SK-N-SH (cell line): ENCODE measurements around the gene IRX2. TPM values are rescaled to one million over a fixed set of nuclear protein-coding genes. Genes with fewer than 3 reads are reported as not detected.

Source experiments
- CTCF ChIA-PET: fragments of 300-600, 350-600 bp; formaldehyde crosslinking; extraction: SDS; loops from one replicate; lab custom pipeline; 2021; lab: Yijun Ruan, JAX
- POLR2A ChIA-PET: fragments of 350-600 bp; sonication (Branson Sonifier 250); formaldehyde crosslinking; extraction: SDS; loops from one replicate; lab custom pipeline; 2020; ENCODE audit warnings: antibody characterized with exemption, inconsistent platforms; lab: Yijun Ruan, JAX
- DNase-seq: peaks from one replicate; pipeline ENCODE4 v3.0.0; 2012
- H2AFZ ChIP-seq: fragments of 200-600 bp; sonication (generic); 2 replicates; pipeline ENCODE4 v1.8.1; 2016; ENCODE audit warnings: antibody characterized with exemption, mild to moderate bottlenecking, low read depth
- H3F3A ChIP-seq: fragments of 200-600 bp; sonication (generic); replicated peaks from 2 replicates; pipeline ENCODE3; 2016; ENCODE audit warnings: antibody characterized with exemption, mild to moderate bottlenecking; ENCODE audit not compliant: insufficient read depth
- H3K27ac ChIP-seq, 2 experiments: fragments of 200-500 bp in 1 of 2; fragments of 200-600 bp in 1 of 2; sonication (Bioruptor generic) in 1 of 2; sonication (generic), shearing (Covaris generic) in 1 of 2; 2 replicates each; pipeline versions ENCODE4 v1.5.1 to v1.6.1; 2014 to 2016; ENCODE audit warnings: low read depth in 2 of 2, inconsistent platforms in 1 of 2, low read length in 1 of 2, mild to moderate bottlenecking in 1 of 2, mixed read lengths in 1 of 2
- H3K27me3 ChIP-seq: fragments of 200-600 bp; sonication (generic), shearing (Covaris generic); 2 replicates; pipeline ENCODE4 v1.6.1; 2016; ENCODE audit warnings: mixed run types; ENCODE audit not compliant: insufficient read depth
- H3K36me3 ChIP-seq, 2 experiments: fragments of 200-500 bp in 1 of 2; fragments of 200-600 bp in 1 of 2; sonication (Bioruptor generic) in 1 of 2; sonication (generic) in 1 of 2; replicated peaks in 1 of 2; 2 replicates each; pipeline versions ENCODE3 to v1.5.1; 2014 to 2016; ENCODE audit warnings: low read length in 1 of 2, mild to moderate bottlenecking in 1 of 2; ENCODE audit not compliant: insufficient read depth in 2 of 2, control insufficient read depth in 1 of 2
- H3K4me1 ChIP-seq, 2 experiments: fragments of 200-500 bp in 1 of 2; fragments of 200-600 bp in 1 of 2; sonication (Bioruptor generic) in 1 of 2; sonication (generic), shearing (Covaris generic) in 1 of 2; 2 replicates each; pipeline versions ENCODE4 v1.5.1 to v1.6.1; 2014 to 2016; ENCODE audit warnings: low read depth in 1 of 2, low read length in 1 of 2, mixed run types in 1 of 2; ENCODE audit not compliant: insufficient read depth in 2 of 2, control insufficient read depth in 1 of 2
- H3K4me2 ChIP-seq: fragments of 200-600 bp; sonication (generic), shearing (Covaris generic); 2 replicates; pipeline ENCODE4 v1.6.1; 2017; ENCODE audit warnings: mixed run types
- H3K4me3 ChIP-seq, 2 experiments: fragments of 200-500 bp in 1 of 2; fragments of 200-600 bp in 1 of 2; sonication (Bioruptor generic) in 1 of 2; sonication (generic), shearing (Covaris generic) in 1 of 2; 2 replicates each; pipeline versions ENCODE4 v1.5.1 to v1.8.1; 2014 to 2016; ENCODE audit warnings: low read depth in 2 of 2, inconsistent platforms in 1 of 2, low read length in 1 of 2, mild to moderate bottlenecking in 1 of 2, mixed read lengths in 1 of 2, moderate library complexity in 1 of 2
- H3K79me2 ChIP-seq: fragments of 200-600 bp; sonication (generic); 2 replicates; pipeline ENCODE4 v1.8.1; 2017; ENCODE audit warnings: mild to moderate bottlenecking; ENCODE audit not compliant: insufficient read depth
- H3K9ac ChIP-seq: fragments of 200-600 bp; sonication (generic); 2 replicates; pipeline ENCODE4 v1.6.1; 2017; ENCODE audit warnings: mixed run types
- H3K9me2 ChIP-seq: fragments of 200-600 bp; sonication (generic); 2 replicates; pipeline ENCODE4 v1.6.1; 2017; ENCODE audit warnings: mixed run types
- H3K9me3 ChIP-seq: fragments of 200-600 bp; sonication (generic); 2 replicates; pipeline ENCODE4 v1.6.1; 2017; ENCODE audit warnings: mixed run types, mild to moderate bottlenecking, moderate library complexity
- H4K20me1 ChIP-seq: fragments of 200-600 bp; sonication (generic); 2 replicates; pipeline ENCODE4 v1.6.1; 2017; ENCODE audit warnings: mild to moderate bottlenecking, mixed run types; ENCODE audit not compliant: insufficient read depth
- CHD2 ChIP-seq: fragments of 150-350 bp; IDR thresholded peaks from 2 replicates; pipeline ENCODE4 v1.6.1; 2018; ENCODE audit warnings: low read length; ENCODE audit not compliant: partially characterized antibody
- ELF1 ChIP-seq: IDR thresholded peaks from 2 replicates; pipeline ENCODE4 v1.4.0; 2012
- EP300 ChIP-seq, 2 experiments: IDR thresholded peaks; 2 replicates each; pipeline versions ENCODE4 v1.4.0 to v1.6.1; 2012; ENCODE audit warnings: borderline replicate concordance in 1 of 2, low read depth in 1 of 2, low read length in 1 of 2
- FOXJ3 ChIP-seq: sonication (generic); formaldehyde crosslinking; IDR thresholded peaks from 2 replicates; pipeline ENCODE4 v1.5.1; 2020; ENCODE audit warnings: mild to moderate bottlenecking, missing genetic modification reagents
- GABPA ChIP-seq: IDR thresholded peaks from 2 replicates; pipeline ENCODE4 v1.4.0; 2012; ENCODE audit warnings: low read depth, mild to moderate bottlenecking
- MAX ChIP-seq: IDR thresholded peaks from 2 replicates; pipeline ENCODE4 v1.4.0; 2012; ENCODE audit warnings: low read depth
- MEF2A ChIP-seq: IDR thresholded peaks from 2 replicates; pipeline ENCODE4 v1.4.0; 2012; ENCODE audit warnings: low read depth, borderline replicate concordance
- NFIC ChIP-seq: IDR thresholded peaks from 2 replicates; pipeline ENCODE4 v1.4.0; 2012; ENCODE audit warnings: borderline replicate concordance
- PBX3 ChIP-seq: IDR thresholded peaks from 2 replicates; pipeline ENCODE4; 2012
- RAD21 ChIP-seq: IDR thresholded peaks from 2 replicates; pipeline ENCODE4 v1.6.1; 2012; ENCODE audit warnings: mild to moderate bottlenecking, low read length
- RCOR1 ChIP-seq: fragments of 150-350 bp; IDR thresholded peaks from 2 replicates; pipeline ENCODE4 v1.6.1; 2017; ENCODE audit warnings: antibody characterized with exemption, low read length
- RFX5 ChIP-seq: IDR thresholded peaks from 2 replicates; pipeline ENCODE4 v1.6.1; 2012; ENCODE audit warnings: mild to moderate bottlenecking, improper control_type of control experiment, low read length
- RXRA ChIP-seq: IDR thresholded peaks from 2 replicates; pipeline ENCODE4 v1.4.0; 2012; ENCODE audit warnings: low read depth, mild to moderate bottlenecking, borderline replicate concordance
- SIN3A ChIP-seq: IDR thresholded peaks from 2 replicates; pipeline ENCODE4 v1.6.1; 2012; ENCODE audit warnings: low read depth, mild to moderate bottlenecking, low read length, moderate library complexity, borderline replicate concordance
- TAF1 ChIP-seq: IDR thresholded peaks from 2 replicates; pipeline ENCODE4 v1.6.1; 2012; ENCODE audit warnings: low read depth, mild to moderate bottlenecking, low read length, moderate library complexity, borderline replicate concordance
- TCF12 ChIP-seq: IDR thresholded peaks from 2 replicates; pipeline ENCODE4 v1.4.0; 2012
- TEAD4 ChIP-seq: IDR thresholded peaks from 2 replicates; pipeline ENCODE4 v1.4.0; 2012; ENCODE audit warnings: mild to moderate bottlenecking, borderline replicate concordance; ENCODE audit not compliant: insufficient read depth
- USF1 ChIP-seq: IDR thresholded peaks from 2 replicates; pipeline ENCODE4 v1.4.0; 2012; ENCODE audit warnings: low read depth, borderline replicate concordance
- USF2 ChIP-seq: fragments of 150-350 bp; IDR thresholded peaks from 2 replicates; pipeline ENCODE4 v1.6.1; 2017; ENCODE audit warnings: antibody characterized with exemption, low read length, low read depth, borderline replicate concordance
- YY1 ChIP-seq: IDR thresholded peaks from 2 replicates; pipeline ENCODE4 v1.4.0; 2012; ENCODE audit warnings: low read depth, mild to moderate bottlenecking
- ZBTB33 ChIP-seq: IDR thresholded peaks from 2 replicates; pipeline ENCODE4 v1.4.0; 2012; ENCODE audit warnings: low read depth, borderline replicate concordance
- WGBS: methylation state at CpG from one replicate; pipeline ENCODE4 v1.1.6; 2017; ENCODE audit warnings: low lambda C conversion rate; 5-methylcytosine and 5-hydroxymethylcytosine counted together
- polyA plus RNA-seq, 3 experiments: library from polyadenylated mRNA; depleted of rRNA; stranded (reverse); fragments of >200 nt; gene quantifications; 2 replicates each; pipeline ENCODE4 v1.2.3, GENCODE V29; 2012

IRX2 gene
- polyA plus RNA-seq, 1 of the 3 experiments (the other 2 are of a cell fraction): not detected

- Histone ChIP-seq H3K27ac (no peak overlapping the region), H2AFZ (no peak overlapping the region), H3K4me3 (no peak overlapping the region), H4K20me1 (no peaks in the 10 kb centered on the region), H3K36me3 (no peaks in the 10 kb centered on the region), H3K4me1 (no peaks in the 10 kb centered on the region), H3F3A (no peaks in the 10 kb centered on the region), H3K9me2 (no peaks in the 10 kb centered on the region), H3K9ac (no peak overlapping the region), H3K4me2 (no peak overlapping the region), H3K27me3 (peaks cover 23% of the 10 kb centered on the region; the same call in 1 of the 2 replicates), H3K79me2 (no peaks in the 10 kb centered on the region), H3K9me3 (no peaks in the 10 kb centered on the region)
- no peak for DNase-seq
- ChIA-PET CTCF (no interaction called here), POLR2A (no interaction called here)
- no peak for TF ChIP-seq NFIC
- WGBS: 1% methylated on average over 20 of the region's 23 CpGs
These were observed 53.9 kb downstream of the IRX2 start for GRCh38 chr5:2697446-2698200.

- Histone ChIP-seq H3F3A (no peaks in the 10 kb centered on the region), H3K27me3 (peaks cover 17% of the 10 kb centered on the region; the same call in 1 of the 2 replicates), H3K4me3 (no peak overlapping the region), H3K79me2 (no peaks in the 10 kb centered on the region), H3K9me3 (no peaks in the 10 kb centered on the region), H3K9me2 (no peaks in the 10 kb centered on the region), H2AFZ (no peak overlapping the region), H3K9ac (no peak overlapping the region), H3K27ac (no peak overlapping the region), H4K20me1 (no peaks in the 10 kb centered on the region), H3K36me3 (no peaks in the 10 kb centered on the region), H3K4me2 (no peak overlapping the region), H3K4me1 (no peaks in the 10 kb centered on the region)
- no peak for TF ChIP-seq RCOR1
- TF ChIP-seq TCF12: no peak
- TF ChIP-seq PBX3: no peak
- no peak for TF ChIP-seq TEAD4
- no peak for TF ChIP-seq RXRA
- no peak for TF ChIP-seq TAF1
- no peak for TF ChIP-seq RFX5
- TF ChIP-seq ELF1: no peak
- TF ChIP-seq FOXJ3 (CRISPR knock-in tag): no peak
- TF ChIP-seq CHD2: no peak
- TF ChIP-seq RAD21: no peak
- no peak for TF ChIP-seq SIN3A
- no peak for TF ChIP-seq MEF2A
- no peak for TF ChIP-seq YY1
- no peak for TF ChIP-seq ZBTB33
- TF ChIP-seq EP300 (IDR thresholded peaks at IDR 0.05; ENCODE audit: borderline replicate concordance in 1 of 2, low read depth in 1 of 2, low read length in 1 of 2): no peak
- TF ChIP-seq USF2: no peak
- no peak for TF ChIP-seq GABPA
- TF ChIP-seq MAX: no peak
- no peak for TF ChIP-seq USF1
- CTCF ChIA-PET: no interaction called here
- no peak for DNase-seq
- WGBS: 5% methylated on average over 9 of the region's 9 CpGs
- POLR2A ChIA-PET: no interaction called here
These were observed 54.4 kb downstream of the IRX2 start for GRCh38 chr5:2697041-2697440.
